ENCODE data around the gene ATP11C. TPM values are rescaled to one million over a fixed set of nuclear protein-coding genes. Genes with fewer than 3 reads are reported as not detected.

Gene ATP11C
- total and polyA plus RNA-seq, 10 of the 15 experiments (the other 5 are each of a cell fraction or from before 2014, with no cell fraction given), result 16.2 to 44.0 (median 24.8) TPM

DNA sequence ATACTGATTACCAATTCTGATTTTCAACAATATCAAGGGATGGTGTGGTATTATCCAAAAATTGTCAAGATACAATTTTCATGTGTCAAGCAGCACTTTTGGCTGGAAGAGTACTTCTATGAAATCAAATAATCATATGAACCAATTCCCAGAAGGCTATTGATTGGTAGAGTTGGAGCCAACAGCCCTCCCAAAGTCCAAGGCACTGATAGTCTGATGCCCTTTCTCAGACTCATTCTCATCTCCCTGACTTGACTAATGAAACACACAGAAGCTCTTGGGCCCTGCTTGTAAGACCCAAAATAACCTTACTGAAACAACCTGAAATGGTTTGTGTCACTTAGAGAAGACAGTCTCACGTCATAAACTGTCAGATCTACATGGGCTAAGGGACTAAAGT, 48.9 kb downstream of the ATP11C start (continued):
- no peak for TF ChIP-seq ZNF687 (IDR thresholded peaks at IDR 0.05)
- TF ChIP-seq SMAD1 (IDR thresholded peaks at IDR 0.05; ENCODE audit: low read depth, partially characterized antibody), result no peak
- no peak for TF ChIP-seq IKZF2 (IDR thresholded peaks at IDR 0.05)
- TF ChIP-seq, protein P1, sequence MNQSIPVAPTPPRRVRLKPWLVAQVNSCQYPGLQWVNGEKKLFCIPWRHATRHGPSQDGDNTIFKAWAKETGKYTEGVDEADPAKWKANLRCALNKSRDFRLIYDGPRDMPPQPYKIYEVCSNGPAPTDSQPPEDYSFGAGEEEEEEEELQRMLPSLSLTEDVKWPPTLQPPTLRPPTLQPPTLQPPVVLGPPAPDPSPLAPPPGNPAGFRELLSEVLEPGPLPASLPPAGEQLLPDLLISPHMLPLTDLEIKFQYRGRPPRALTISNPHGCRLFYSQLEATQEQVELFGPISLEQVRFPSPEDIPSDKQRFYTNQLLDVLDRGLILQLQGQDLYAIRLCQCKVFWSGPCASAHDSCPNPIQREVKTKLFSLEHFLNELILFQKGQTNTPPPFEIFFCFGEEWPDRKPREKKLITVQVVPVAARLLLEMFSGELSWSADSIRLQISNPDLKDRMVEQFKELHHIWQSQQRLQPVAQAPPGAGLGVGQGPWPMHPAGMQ (IDR thresholded peaks at IDR 0.05; ENCODE audit: borderline replicate concordance), result no peak
- no peak for TF ChIP-seq SRF (IDR thresholded peaks at IDR 0.05; ENCODE audit: low read depth in 2 of 2, low read length in 2 of 2)
- no peak for TF ChIP-seq MTA2 (IDR thresholded peaks at IDR 0.05; ENCODE audit: low read depth)
- no peak for TF ChIP-seq ZBED1 (IDR thresholded peaks at IDR 0.05; ENCODE audit: borderline replicate concordance)
- no peak for TF ChIP-seq TARDBP (IDR thresholded peaks at IDR 0.05; ENCODE audit: borderline replicate concordance)

GRCh38 chrX:139882299-139882698, 50.6 kb downstream of the ATP11C start:
- Histone ChIP-seq H3K27me3 (replicated peaks in 1 of 2; ENCODE audit: control insufficient read depth in 2 of 2, insufficient read depth in 2 of 2, low read length in 1 of 2) (no peaks in the 10 kb centered on the region), H3K4me2 (ENCODE audit: control insufficient read depth, insufficient read depth) (no peak overlapping the region), H3K9ac (ENCODE audit: control insufficient read depth, insufficient read depth, low read length) (no peak overlapping the region), H2AFZ (ENCODE audit: control insufficient read depth, low read depth, low read length) (no peak overlapping the region), H3K9me3 (replicated peaks; ENCODE audit: control insufficient read depth, insufficient read depth, low read length) (no peaks in the 10 kb centered on the region), H3K79me2 (ENCODE audit: control insufficient read depth, insufficient read depth, low read length) (peaks cover 14% of the 10 kb centered on the region), H3K36me3 (ENCODE audit: control insufficient read depth in 2 of 2, insufficient read depth in 2 of 2, low read length in 1 of 2) (peaks cover 0 to 5% of the 10 kb centered on the region in 2 experiments; a peak in 1 of 4 replicates), H4K20me1 (ENCODE audit: control insufficient read depth, insufficient read depth) (no peaks in the 10 kb centered on the region), H3K27ac (ENCODE audit: control insufficient read depth, insufficient read depth) (no peak overlapping the region), H3K4me3 (no peak overlapping the region), H3K4me1 (ENCODE audit: control insufficient read depth, insufficient read depth, low read length) (no peaks in the 10 kb centered on the region)
- intact Hi-C loops (cut with micrococcal nuclease; ENCODE audit: unreplicated experiment) (no loop called here), in situ Hi-C loops (cut with MboI) (no loop called here)
- ChIA-PET SMC1A (ENCODE audit: uncharacterized antibody, unreplicated experiment) (interaction anchor here (0.9 to 1.8 kb wide), 2 partner anchors 15 to 33 kb away, joined by 4 to 5 read pairs; no protein-coding TSS in a partner anchor), CTCF (interaction anchor here (1.0 kb wide), 1 partner anchor 11 kb away, joined by 3 read pairs; no protein-coding TSS in a partner anchor), RAD21 (ENCODE audit: unreplicated experiment) (no interaction called here), POLR2A (no interaction called here)
- FAIRE-seq (no peak), ATAC-seq (no peak), DNase-seq (ENCODE audit: low read depth, low spot score) (no peak)
- WGBS (ENCODE audit: insufficient coverage, insufficient replicate concordance, low lambda C conversion rate, missing lambda C conversion rate), result 47% methylated on average over 2 of the region's 2 CpGs
- no TSS peak for BruUV-seq (replicated peaks)
- TF ChIP-seq RAD51 (IDR thresholded peaks at IDR 0.05) (no peak), HDAC2 (IDR thresholded peaks at IDR 0.05) (no peak), ZNF217 (IDR thresholded peaks at IDR 0.05) (no peak), ZNF687 (IDR thresholded peaks at IDR 0.05) (no peak), IRF4 (IDR thresholded peaks at IDR 0.05; ENCODE audit: low read depth, low read length) (no peak), NFYB (IDR thresholded peaks at IDR 0.05; ENCODE audit: insufficient read depth, low read depth, low read length) (no peak), TARDBP (IDR thresholded peaks at IDR 0.05; ENCODE audit: borderline replicate concordance) (no peak)
